DMS 273 (cell line): ENCODE measurements around the gene IRF8.
"Not testable (repeated sequence)": the region's sequence is repeated elsewhere in the genome, so short reads cannot be mapped to it uniquely, and the experiment has no call there.

Experiments used
- DNase-seq: peaks from one replicate; lab custom pipeline; 2025; ENCODE audit not compliant: unreplicated experiment; lab: John Stamatoyannopoulos, UW

The IRF8 gene, protein sequence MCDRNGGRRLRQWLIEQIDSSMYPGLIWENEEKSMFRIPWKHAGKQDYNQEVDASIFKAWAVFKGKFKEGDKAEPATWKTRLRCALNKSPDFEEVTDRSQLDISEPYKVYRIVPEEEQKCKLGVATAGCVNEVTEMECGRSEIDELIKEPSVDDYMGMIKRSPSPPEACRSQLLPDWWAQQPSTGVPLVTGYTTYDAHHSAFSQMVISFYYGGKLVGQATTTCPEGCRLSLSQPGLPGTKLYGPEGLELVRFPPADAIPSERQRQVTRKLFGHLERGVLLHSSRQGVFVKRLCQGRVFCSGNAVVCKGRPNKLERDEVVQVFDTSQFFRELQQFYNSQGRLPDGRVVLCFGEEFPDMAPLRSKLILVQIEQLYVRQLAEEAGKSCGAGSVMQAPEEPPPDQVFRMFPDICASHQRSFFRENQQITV

DNA sequence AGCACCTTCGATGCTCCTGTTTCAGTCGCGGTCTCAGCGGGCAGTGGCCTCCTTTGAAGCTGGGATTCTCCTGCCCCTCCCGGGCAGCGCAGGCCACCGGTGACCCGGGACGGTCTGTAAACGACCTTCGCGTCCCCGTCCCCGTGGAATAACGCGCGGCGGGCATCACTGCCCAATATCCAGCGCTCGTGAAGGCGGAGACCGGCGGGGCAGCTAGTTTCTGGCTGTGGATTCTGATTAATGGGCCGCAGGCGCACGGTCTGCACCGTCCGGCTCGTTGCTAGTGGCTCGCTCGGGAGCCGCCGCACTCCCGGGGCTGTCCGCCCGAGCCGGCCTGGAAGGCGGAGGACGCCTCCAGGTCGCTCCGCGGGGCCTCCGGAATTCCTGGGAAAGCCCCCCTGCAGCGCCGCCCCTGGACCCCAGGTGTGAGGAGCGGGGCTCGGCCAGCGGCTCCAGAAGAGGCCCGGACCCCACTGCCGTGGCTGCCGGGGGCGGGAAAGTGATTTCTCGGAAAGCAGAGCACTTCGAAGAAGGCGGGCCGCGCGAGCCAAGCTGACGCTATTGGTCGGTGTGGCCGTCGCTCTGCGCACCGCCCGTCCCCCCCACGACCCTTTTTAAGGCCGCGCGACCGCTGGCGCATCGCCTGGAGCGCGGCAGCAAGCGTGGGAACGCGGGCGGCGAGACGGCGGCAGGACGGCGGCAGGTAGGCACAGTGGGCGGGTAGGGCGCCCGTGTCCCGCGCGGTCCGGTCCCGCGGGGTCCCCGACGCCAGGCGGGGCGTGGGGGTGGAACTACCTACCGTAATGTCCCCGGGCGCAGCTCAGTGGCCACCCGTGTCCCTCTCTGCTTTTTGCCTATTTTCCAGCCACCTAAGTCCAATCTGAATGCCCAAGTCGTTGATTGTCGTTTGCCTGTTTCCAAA is at the start of gene IRF8:
Gene IRF8 (plus strand): TSS at position 642 of the 922 bp plus-strand sequence. CDS start 3,854 bp downstream, outside the sequence.
- DNase-seq: peak; percentile 60

DNA sequence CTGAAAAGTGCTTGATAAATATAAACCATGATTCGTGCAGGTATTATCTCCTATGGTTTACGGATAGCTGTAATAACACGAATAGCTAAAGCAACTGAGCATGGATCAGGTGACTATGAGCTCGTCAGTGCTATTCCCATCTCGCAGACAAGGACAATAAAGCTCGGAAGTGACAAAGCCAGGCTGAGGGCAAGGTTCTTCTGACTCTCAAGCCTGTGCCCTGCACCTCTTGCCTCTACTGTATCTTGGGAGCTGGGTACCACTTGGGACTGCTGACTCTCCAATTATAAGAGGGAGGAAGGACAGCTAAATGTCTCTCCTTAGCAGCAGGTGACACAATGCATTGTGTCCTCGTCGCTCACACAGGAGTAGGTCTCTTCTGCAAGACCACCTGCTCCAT is 49.6 kb upstream of the IRF8 start:
- no peak for DNase-seq

DNA sequence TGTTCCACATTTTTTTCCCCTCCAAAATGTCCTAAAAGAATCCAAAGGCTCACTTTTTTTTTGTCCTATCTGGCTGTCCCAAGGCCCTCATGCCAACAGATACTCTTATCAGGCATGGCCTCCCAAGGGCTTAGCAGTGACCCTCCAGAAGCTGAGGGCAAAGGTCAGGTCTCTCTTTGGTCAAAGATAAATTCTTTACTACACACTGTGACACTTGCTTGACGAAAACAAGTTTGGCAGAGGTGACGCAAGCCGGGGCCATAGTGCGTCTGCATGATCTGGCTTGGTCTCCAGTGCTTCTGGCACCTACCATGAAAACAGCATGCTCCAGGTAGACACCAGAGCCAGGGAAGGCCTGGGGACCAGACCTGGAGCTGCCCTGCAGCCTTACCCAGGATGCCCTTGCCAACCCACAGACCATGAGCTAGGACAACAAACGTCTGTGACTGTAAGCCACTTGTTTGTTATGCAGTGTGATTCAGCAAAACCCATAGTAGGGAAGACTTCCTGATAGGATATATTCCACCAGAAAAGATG is 48.5 kb upstream of the IRF8 start:
- no peak for DNase-seq

DNA sequence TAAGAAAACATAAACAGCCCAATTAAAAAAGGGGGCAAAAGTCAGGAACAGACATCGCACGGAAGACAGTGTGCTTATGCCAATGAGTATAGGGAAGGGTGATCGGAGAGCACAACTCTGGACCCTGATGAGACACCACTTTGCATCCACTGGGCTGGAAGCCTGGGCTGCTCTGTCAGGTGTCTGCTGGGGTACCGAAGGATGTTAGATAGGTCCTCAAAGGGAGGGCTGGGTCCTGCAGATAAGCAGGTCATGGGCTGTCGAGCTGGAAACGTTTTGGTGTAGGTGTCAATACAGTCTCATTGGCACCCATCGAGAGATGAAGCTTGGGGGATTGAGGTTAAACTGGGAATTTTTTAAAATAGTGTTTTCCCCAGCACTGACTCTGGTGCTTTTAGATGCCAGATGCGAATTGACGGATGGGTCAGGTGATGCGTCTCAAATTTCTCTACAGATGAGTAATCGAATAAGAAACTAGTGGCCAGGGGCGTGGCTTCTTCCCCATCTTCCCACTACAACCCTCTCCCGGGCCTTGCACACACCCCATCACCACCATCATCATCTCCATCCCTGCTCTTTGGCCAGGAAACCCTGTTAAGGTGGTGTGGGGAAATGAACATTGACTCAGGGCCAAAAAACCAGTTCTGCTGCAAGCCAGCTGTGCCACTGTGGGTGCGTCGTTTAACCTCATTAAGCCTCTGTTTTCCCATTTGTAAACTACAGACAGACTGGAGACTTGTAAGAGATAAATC is 47.8 kb upstream of the IRF8 start:
- no peak for DNase-seq

DNA sequence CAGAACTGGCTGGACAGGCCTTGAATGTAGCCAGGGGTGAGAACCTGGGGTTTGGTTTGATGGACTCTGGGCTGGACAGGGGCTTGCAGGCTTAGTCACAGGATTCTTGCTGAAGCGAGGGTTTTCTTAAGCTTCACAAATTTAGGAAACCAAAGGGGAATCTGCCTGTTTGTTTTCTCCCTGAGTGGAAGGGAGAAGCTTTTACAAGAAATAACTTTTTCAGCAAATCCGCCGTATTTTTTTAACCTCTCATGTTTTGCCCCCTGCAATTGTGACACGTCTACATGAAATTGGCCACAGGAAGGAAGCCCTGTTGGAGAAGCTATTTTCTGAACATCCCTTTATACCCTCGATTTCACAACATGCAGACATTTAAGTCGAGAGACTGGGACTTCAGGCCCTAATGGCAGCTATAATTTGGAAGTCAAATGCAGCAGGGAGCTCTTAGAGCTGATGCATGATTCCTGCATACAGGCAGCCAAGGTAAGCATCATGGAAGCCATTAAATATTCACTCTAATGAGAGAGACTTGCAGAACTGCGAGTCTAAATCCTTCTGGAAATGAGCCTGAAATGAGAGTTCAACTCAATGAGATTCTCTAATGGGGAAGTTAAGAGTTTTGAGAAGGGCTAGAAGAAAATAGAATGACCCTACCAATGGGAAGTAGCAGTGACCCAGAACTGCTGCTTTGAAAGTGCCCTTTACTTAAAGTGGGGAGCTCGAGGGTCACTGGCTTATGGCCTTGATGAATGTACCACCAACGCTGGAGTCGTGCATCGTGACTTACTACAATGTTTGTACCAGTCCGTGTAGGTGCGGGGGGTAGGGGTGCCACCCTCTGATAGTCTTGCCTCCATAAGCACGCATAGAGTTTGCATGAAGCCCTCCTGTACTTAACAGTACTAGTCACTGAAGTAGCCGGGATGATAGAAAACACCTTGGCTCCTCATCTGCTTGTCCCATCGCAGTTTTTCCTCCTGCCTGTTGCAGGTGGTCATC is 45.1 kb upstream of the IRF8 start:
- DNase-seq: no peak

DNA sequence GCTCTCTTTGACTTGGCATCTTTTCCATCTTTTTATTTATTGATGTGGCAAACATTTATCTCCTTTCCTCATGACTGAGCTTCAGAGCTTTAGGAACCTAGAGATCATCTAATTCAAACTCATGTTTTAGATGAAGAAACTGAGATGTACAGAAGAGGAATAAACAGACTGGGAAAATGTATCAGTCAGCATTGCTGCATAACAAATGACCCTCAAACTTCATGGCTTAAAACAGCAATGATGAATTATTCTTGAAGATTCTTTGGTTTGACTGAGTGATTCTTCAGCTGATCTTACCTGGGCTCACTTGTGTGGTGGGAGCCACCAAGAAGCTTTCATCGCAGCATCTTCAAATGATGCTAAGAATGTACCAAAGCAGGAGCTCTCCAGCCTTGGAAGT is 44.0 kb upstream of the IRF8 start:
- no peak for DNase-seq

DNA sequence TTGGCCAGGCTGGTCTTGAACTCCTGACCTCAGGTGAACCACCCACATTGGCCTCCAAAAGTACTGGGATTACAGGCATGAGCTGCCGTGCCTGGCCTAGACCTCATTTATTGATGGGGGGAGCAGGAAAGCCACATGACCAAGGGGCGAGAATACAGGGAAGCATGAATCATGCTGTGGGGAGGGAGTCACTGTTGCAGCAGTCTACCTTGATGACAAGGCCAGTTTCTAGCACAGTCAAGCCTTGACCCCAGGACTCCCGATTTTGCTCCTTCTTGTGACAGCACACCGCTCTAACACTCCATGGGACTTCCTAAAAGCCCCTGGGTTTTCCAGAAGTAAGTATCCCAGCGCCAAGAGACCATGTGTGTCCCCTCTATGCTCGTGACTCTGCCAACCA is 42.9 kb upstream of the IRF8 start:
- no peak for DNase-seq

DNA sequence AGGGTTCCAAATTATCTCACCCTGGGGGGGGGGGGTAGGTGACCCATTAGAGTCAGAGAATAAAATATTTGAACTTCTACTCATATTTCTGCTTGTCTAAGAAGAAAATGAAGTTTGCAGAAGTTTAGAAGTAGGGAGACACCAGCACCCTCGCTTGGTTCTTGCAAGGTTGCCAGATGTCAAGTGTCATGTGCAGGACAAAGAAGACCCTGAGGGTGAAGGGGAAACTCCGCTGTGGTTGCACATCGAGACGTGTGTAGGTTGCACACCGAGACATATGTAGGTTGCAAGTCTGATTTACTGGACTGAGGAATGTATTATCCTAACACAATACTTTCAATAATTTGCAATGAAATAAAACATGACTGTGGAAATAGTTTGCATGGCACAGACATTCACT is 42.4 kb upstream of the IRF8 start:
- DNase-seq: no peak

DNA sequence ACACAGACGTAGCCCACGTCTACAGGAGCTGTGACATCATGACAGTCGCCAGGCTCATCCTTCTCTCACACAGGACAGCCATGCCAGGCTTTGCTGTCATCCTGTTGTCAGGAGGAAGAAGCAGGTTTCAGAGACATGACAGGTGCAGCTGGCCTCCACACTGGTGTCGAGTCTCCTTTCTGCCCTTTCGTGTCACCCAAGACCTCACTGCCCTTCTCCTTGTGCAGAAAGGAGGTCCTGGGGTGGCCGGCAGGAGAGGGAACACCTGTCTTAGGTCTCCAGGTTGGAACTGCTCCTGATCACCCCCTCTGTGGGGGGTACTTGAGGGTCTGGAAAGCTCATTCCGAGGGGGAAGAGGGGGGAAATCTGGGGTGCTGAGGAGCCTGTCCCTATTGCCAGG is 41.6 kb upstream of the IRF8 start:
- no peak for DNase-seq

DNA sequence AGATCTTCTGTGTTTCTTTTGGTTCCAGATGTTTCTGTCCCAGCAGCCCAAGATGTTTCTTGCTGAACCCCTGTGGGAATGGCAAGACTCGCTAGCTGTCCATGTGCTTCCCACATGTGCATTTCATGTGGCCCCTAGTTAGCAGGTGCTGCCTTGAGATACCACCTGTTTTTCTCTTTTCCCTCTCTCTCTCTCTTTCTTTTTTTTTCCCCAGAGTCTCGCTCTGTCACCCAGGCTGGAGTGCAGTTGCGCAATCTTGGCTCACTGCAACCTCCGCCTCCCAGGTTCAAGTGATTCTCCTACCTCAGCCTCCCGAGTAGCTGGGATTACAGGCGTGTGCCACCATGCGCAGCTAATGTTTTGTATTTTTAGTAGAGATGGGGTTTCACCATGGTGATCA is 40.4 kb upstream of the IRF8 start:
- not testable (repeated sequence) for DNase-seq

DNA sequence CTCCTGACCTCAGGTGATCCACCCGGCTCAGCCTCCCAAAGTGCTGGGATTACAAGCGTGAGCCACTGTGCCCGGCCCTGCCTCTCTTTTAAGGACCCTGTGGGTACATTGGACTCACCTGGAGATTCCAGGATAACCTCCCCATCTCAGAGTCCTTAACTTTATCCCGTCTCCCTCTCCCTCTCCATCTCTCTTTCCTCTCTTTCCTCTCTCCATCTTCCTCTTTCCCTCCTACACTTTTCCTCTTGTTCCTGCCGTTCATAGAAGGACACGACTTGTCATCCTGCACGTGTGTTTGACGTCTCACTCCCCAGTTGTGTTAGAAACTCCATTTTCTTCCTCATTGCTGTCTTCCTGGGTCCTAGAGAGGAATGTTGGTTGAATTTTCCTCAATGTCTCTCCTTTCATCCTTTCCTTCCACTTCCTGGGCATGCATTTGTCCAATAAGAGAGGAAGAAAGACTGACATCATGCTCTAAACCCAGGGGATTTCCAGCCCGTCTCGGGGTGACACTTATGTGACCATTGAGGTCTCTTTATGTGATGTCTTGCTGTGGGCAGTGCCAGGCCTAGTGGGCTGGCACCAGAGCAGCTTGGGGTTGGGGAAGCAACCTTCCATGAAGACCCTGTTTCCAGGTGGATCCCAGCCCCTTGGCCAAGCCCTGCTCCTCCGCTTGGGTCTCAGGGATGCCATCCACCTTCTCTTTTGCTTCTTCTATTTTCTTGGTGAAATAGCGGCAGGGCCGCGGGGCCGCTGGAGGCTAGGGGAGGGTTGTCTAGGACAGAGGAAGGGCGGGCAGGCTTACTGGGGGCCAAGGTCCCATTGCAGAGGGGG is 39.8 kb upstream of the IRF8 start:
- DNase-seq: no peak

DNA sequence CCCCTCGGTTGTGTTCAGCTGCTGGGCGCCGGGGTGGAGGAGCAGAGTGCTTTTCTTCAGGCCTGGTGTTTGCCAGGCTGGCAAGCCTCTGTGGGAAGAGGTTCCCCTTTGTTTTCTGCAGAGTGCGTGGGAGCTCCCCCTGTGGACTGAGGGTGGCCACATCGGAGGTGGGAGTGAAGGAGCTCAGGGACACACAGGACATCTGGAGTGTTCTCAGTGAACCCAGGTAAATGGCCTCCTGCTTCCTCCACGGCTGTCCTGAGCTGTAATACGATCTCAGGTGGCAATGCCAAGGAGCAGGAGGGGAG is 39.2 kb upstream of the IRF8 start:
- DNase-seq: no peak

DNA sequence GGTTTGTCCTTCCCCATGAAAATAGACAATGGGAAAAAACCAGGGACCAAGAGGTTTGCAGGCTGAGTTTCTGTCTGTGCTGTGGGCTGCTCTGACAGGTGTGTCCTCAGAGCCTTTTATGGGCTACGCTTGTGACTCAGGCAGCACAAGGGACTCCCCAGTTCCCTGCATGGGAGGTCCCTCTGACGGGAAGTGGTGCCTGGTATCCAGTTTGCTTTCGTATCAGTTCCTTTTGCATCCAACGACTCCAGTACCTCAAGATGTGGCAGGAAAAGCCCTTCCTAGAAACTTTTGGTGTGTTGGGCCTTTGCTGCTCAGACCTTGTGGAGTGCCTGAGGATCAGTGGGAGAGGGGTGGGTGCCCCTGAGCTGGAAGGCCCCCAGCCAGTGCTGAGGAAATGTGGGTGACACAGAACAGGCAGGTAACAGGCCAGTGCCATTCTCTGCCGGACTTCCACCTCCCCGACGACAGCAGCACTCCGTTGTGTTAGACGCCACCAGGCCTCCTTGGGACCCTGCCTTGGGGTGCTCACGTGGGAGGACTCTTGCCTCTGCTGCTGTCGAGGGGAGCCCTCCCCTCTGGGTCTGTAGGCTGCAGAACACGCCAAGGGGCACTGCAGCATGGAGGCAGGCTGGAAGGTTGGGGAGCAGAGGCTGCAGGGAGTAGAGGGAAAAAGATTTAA is 38.4 kb upstream of the IRF8 start:
- DNase-seq: no peak

DNA sequence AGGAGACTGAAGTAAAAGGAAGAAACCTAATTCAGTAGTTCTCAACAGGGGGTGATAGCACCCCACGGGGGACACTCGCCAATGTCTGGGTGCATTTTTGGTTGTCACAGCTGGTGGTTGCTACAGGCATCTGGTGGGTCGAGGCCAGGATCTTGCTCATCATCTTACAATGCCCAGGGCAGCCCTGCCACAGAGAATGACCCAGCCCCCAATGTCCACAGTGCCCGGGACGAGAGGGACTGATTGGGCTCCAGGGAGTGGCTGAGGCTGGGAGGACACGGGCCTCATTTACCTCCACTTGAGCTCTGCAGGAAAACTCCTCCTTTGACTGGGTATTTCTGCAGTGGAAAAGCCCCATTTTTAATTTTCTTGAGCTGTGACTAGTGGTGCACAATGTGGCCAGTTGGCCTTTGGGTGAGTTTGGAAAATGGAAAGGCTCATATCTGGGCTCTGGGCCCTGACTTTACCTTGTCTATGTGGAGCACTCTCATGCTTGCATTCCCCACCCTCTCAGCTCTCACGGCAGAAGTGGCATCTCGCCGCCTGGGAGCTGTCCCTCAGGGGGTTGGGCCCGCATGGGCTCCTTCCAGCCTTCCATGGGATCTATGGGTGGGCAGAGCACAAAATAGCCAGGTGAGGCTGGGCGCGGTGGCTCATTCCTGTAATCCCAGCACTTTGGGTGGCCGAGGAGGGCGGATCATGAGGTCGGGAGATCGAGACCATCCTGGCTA is 37.7 kb upstream of the IRF8 start:
- no peak for DNase-seq

DNA sequence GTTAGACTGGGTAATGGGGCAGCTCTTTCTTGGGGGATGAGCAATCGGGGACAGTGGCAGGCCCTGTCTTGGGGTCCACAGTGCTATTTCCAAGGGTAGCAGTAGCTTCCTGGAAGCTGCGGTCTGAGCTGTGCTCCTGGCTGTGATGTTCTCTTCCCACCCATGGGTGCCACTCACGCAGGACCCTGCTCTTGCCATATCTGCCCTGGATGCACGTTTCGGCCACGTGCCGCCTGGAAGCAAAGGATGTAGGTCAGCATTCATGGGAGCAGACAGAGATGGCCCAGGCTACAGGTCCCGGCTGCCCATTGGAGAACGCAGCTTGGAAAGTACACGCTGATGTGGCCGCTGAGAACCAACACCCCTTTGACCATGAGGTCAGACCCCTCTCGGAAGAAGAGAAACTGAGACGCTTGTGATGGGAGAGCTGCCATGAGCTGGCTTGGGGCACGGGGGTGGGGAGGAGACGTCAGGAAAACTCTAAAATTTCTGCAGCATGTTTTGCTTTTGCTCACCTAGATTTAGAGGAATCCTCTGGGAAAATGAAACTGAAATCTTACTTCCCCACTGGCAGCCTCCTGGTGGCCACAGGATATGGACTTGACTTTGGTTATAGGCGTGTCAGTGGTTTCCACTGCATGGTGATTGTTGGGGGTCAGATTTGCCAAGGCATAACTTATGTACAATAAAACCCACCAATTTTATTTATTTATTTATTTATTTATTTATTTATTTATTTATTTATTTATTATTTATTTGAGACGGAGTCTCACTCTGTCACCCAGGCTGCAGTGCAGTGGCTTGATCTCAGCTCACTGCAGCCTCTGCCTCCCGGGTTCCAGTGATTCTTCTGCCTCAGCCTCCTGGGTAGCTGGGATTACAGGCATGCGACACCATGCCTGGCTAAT is 36.2 kb upstream of the IRF8 start:
- no peak for DNase-seq

DNA sequence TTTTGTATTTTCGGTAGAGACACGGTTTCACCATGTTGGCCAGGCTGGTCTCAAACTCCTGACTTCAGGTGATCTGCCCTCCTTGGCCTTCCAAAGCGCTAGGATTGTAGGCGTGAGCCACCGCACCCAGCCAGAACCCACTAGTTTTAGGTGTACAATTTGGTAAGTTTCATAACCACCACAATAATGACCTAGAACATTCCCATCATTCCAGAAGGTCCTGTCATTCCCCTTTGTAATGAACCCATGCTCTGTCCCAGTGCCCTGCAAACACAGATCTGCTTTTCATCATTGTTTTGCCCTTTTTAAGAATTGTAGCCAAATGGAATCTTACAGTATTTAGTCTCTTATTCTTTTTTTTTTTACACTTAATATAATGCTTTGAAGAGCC is 35.6 kb upstream of the IRF8 start:
- DNase-seq: no peak

DNA sequence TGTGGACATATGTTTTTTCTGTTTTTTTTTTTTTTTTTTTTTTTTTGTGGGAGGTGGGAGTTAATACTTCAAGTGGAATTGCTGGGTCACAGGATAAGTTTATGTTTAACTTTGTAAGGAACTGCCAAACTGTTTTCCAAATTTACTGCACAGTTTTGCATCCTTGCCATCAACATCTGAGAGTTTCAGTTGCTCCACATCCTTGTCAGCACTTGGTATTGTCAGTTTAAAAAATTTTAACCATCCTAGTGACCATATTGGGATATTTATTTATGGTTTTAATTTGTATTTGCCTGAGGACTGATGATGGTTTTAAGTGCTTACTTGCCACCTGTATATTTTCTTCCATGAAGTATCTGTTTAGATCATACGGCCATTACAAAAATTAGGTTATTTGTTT is 34.0 kb upstream of the IRF8 start:
- DNase-seq: no peak
